ENCODE results near the gene KLHL11.
"Not testable (repeated sequence)": the region's sequence is repeated elsewhere in the genome, so short reads cannot be mapped to it uniquely, and the experiment has no call there.

Gene KLHL11

GRCh38 chr17:41849251-41849990, 15.8 kb downstream of the KLHL11 start:
- no peak overlapping the region for H2AFZ ChIP-seq (ENCODE audit: low read depth, low read length, severe bottlenecking)
- H3F3A ChIP-seq (ENCODE audit: insufficient read depth): peaks cover 49% of the 10 kb centered on the region
- H3K79me2 ChIP-seq (ENCODE audit: insufficient read depth, low read length): peaks cover 64% of the 10 kb centered on the region
- H4K20me1 ChIP-seq (ENCODE audit: low read depth, low read length): no peaks in the 10 kb centered on the region
- no peaks in the 10 kb centered on the region for H3K9me2 ChIP-seq (replicated peaks; ENCODE audit: insufficient read depth, low read length)
- H3K9ac ChIP-seq (ENCODE audit: low read length): peak overlapping the region; percentile 29
- H3K4me3 ChIP-seq (ENCODE audit: insufficient read depth, low read length, poor library complexity, severe bottlenecking): peak overlapping the region; percentile 13
- no peaks in the 10 kb centered on the region for H3K9me3 ChIP-seq (ENCODE audit: insufficient read depth, low read length)
- TF ChIP-seq CTCF (IDR thresholded peaks at IDR 0.05; ENCODE audit: insufficient read depth, low read length, poor library complexity, severe bottlenecking) (no peak), EZH2phosphoT487 (conservative IDR thresholded peaks at IDR 0.05; ENCODE audit: low read length) (no peak)
- H3K27ac ChIP-seq (ENCODE audit: low read depth, low read length): peak overlapping the region; percentile 87
- peaks cover 13% of the 10 kb centered on the region for H3K36me3 ChIP-seq (ENCODE audit: low read length)
- peak overlapping the region; percentile 70 for H3K4me2 ChIP-seq (ENCODE audit: low read depth, low read length, poor library complexity, severe bottlenecking)
- no peaks in the 10 kb centered on the region for H3K27me3 ChIP-seq (ENCODE audit: low read length)

DNA sequence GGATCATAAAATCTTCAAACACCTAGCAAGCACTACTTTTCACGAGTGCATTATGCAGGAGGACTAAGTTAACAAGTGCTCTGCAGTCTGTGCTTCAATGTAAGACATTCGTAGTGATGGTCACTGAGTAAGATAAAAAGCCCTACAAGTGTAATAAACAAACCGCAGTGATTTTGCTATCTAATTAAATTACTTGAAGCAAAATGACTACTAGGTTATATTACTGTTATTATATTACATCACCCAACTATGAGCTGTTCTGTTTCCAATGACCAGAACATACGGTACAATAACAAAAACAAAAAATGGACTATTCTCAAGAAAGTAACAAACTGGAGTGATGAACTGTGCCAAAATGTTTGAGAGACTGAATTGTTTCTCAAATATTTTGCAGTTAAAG, 16.4 kb downstream of the KLHL11 start:
- Histone ChIP-seq H4K20me1 (ENCODE audit: low read depth, low read length) (no peaks in the 10 kb centered on the region), H3K4me2 (ENCODE audit: low read depth, low read length, poor library complexity, severe bottlenecking) (peak overlapping the region; percentile 70), H3K79me2 (ENCODE audit: insufficient read depth, low read length) (peaks cover 62% of the 10 kb centered on the region)

DNA sequence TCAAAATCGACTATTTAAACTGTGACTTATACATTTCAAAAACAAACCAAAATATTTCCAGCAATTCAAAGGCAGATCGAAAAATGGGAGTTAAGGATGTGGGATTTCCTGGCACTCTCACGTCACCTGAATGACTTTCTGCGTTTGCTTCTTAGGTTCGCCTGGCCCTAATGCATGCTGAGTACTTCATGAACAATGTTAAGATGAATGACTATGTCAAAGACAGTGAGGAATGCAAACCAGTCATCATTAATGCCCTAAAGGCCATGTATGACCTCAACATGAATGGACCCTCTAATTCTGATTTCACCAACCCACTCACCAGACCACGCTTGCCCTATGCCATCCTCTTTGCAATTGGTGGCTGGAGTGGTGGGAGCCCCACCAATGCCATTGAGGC, 20.3 kb downstream of the KLHL11 start:
- Histone ChIP-seq H3K79me2 (ENCODE audit: insufficient read depth, low read length) (peaks cover 25% of the 10 kb centered on the region), H3F3A (ENCODE audit: insufficient read depth) (peaks cover 16% of the 10 kb centered on the region), H3K9me3 (ENCODE audit: insufficient read depth, low read length) (no peaks in the 10 kb centered on the region), H3K4me2 (ENCODE audit: low read depth, low read length, poor library complexity, severe bottlenecking) (no peak overlapping the region), H3K36me3 (ENCODE audit: low read length) (no peaks in the 10 kb centered on the region), H3K27ac (ENCODE audit: low read depth, low read length) (no peak overlapping the region), H4K20me1 (ENCODE audit: low read depth, low read length) (no peaks in the 10 kb centered on the region), H3K9ac (ENCODE audit: low read length) (no peak overlapping the region), H3K27me3 (ENCODE audit: low read length) (no peaks in the 10 kb centered on the region), H3K4me3 (ENCODE audit: insufficient read depth, low read length, poor library complexity, severe bottlenecking) (no peak overlapping the region), H2AFZ (ENCODE audit: low read depth, low read length, severe bottlenecking) (no peak overlapping the region), H3K9me2 (replicated peaks; ENCODE audit: insufficient read depth, low read length) (no peaks in the 10 kb centered on the region)
- TF ChIP-seq CTCF (IDR thresholded peaks at IDR 0.05; ENCODE audit: insufficient read depth, low read length, poor library complexity, severe bottlenecking) (no peak), EZH2phosphoT487 (conservative IDR thresholded peaks at IDR 0.05; ENCODE audit: low read length) (no peak)

More for the DNA sequence above, 16.4 kb downstream of the KLHL11 start:
- peaks cover 46% of the 10 kb centered on the region for H3F3A ChIP-seq (ENCODE audit: insufficient read depth)
- no peak overlapping the region for H3K4me3 ChIP-seq (ENCODE audit: insufficient read depth, low read length, poor library complexity, severe bottlenecking)
- no peaks in the 10 kb centered on the region for H3K27me3 ChIP-seq (ENCODE audit: low read length)
- H3K9me2 ChIP-seq (replicated peaks; ENCODE audit: insufficient read depth, low read length): no peaks in the 10 kb centered on the region
- no peaks in the 10 kb centered on the region for H3K9me3 ChIP-seq (ENCODE audit: insufficient read depth, low read length)
- H2AFZ ChIP-seq (ENCODE audit: low read depth, low read length, severe bottlenecking): no peak overlapping the region
- TF ChIP-seq CTCF (IDR thresholded peaks at IDR 0.05; ENCODE audit: insufficient read depth, low read length, poor library complexity, severe bottlenecking) (no peak), EZH2phosphoT487 (conservative IDR thresholded peaks at IDR 0.05; ENCODE audit: low read length) (no peak)
- peak overlapping the region; percentile 87 for H3K27ac ChIP-seq (ENCODE audit: low read depth, low read length)
- H3K36me3 ChIP-seq (ENCODE audit: low read length): peaks cover 9% of the 10 kb centered on the region
- peak overlapping the region; percentile 29 for H3K9ac ChIP-seq (ENCODE audit: low read length)

DNA sequence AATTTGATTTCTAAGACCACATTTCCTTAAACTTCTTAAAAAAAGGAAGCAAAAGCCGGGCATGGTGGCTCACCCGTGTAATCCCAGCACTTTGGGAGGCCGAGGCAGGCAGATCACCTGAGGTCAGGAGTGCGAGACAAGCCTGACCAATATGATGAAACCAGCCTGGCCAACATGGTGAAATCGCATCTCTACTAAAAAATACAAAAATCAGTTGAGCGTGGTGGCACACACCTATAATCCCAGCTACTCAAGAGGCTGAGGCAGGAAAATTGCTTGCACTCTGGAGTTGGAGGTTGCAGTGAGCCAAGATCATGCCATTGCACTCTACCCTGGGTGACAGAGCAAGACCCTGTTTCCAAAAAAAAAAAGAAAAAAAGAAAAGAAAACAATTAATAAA, 24.4 kb downstream of the KLHL11 start:
- not testable (repeated sequence) for H3F3A ChIP-seq (ENCODE audit: insufficient read depth); H3K9me2 ChIP-seq (replicated peaks; ENCODE audit: insufficient read depth, low read length); H3K9me3 ChIP-seq (ENCODE audit: insufficient read depth, low read length); H2AFZ ChIP-seq (ENCODE audit: low read depth, low read length, severe bottlenecking); H3K27me3 ChIP-seq (ENCODE audit: low read length); H4K20me1 ChIP-seq (ENCODE audit: low read depth, low read length); H3K9ac ChIP-seq (ENCODE audit: low read length); H3K79me2 ChIP-seq (ENCODE audit: insufficient read depth, low read length); H3K4me3 ChIP-seq (ENCODE audit: insufficient read depth, low read length, poor library complexity, severe bottlenecking); H3K4me2 ChIP-seq (ENCODE audit: low read depth, low read length, poor library complexity, severe bottlenecking); H3K36me3 ChIP-seq (ENCODE audit: low read length); H3K27ac ChIP-seq (ENCODE audit: low read depth, low read length)

GRCh38 chr17:41839448-41839847, 25.8 kb downstream of the KLHL11 start:
- not testable (repeated sequence) for H3K9ac ChIP-seq (ENCODE audit: low read length); H3K79me2 ChIP-seq (ENCODE audit: insufficient read depth, low read length); H3K4me3 ChIP-seq (ENCODE audit: insufficient read depth, low read length, poor library complexity, severe bottlenecking); H3K9me2 ChIP-seq (replicated peaks; ENCODE audit: insufficient read depth, low read length); H3K4me2 ChIP-seq (ENCODE audit: low read depth, low read length, poor library complexity, severe bottlenecking); H3K27me3 ChIP-seq (ENCODE audit: low read length); H3K27ac ChIP-seq (ENCODE audit: low read depth, low read length); H3F3A ChIP-seq (ENCODE audit: insufficient read depth); H2AFZ ChIP-seq (ENCODE audit: low read depth, low read length, severe bottlenecking); H4K20me1 ChIP-seq (ENCODE audit: low read depth, low read length); H3K9me3 ChIP-seq (ENCODE audit: insufficient read depth, low read length); H3K36me3 ChIP-seq (ENCODE audit: low read length)

Measured in SU-DHL-6 (cell line).